Spleen (tissue), 7 donors: ENCODE measurements around the gene CDC42BPA.

Experiments
- POLR2A ChIP-seq, 3 donors: fragments of 450-650 bp; IDR thresholded peaks; one replicate each; pipeline ENCODE4 v1.5.1; 2017; ENCODE audit warnings: antibody characterized with exemption in 3 of 3, mild to moderate bottlenecking in 1 of 3
- TF ChIP-seq, protein P1 (sequence below), 11 experiments: fragments of 200-600 bp in 7 of 11; fragments of 450-650 bp in 4 of 11; sonication (generic) in 4 of 11; IDR thresholded peaks in 8 of 11; conservative IDR thresholded peaks in 3 of 11; 1 replicate in 7 of 11; 2 replicates in 4 of 11; pipeline versions ENCODE4 v1.4.0 to v1.8.0; 2016 to 2021; ENCODE audit warnings: antibody characterized with exemption in 11 of 11, inconsistent platforms in 4 of 11, mild to moderate bottlenecking in 1 of 11
- donor health status: DM: no; HTN: no; CAD: no; lungs with moderate emphysema.
- donor health status: DM: no; HTN: no; CAD: no.
- donor health status: DM: no; HTN: no; CAD: no.

DNA sequence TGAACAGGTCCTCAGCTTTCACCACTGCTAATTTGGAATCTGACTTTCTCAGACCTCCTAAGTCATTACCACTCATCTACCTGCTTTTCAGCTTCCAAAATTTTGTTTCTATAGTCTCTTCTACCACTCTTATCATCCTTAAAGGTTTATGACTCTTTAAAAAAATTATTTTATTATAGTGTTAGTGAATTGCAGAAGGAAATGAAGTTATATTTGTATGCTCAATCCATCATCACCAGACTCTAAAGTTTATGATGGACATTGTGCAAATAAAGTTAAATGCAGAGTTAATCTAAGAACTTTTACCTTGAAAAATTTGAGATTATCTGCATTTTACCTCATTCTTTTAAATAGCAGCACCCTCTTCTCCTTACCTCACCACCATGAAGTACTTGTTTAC is 14.6 kb downstream of the CDC42BPA start:
- TF ChIP-seq, protein P1, sequence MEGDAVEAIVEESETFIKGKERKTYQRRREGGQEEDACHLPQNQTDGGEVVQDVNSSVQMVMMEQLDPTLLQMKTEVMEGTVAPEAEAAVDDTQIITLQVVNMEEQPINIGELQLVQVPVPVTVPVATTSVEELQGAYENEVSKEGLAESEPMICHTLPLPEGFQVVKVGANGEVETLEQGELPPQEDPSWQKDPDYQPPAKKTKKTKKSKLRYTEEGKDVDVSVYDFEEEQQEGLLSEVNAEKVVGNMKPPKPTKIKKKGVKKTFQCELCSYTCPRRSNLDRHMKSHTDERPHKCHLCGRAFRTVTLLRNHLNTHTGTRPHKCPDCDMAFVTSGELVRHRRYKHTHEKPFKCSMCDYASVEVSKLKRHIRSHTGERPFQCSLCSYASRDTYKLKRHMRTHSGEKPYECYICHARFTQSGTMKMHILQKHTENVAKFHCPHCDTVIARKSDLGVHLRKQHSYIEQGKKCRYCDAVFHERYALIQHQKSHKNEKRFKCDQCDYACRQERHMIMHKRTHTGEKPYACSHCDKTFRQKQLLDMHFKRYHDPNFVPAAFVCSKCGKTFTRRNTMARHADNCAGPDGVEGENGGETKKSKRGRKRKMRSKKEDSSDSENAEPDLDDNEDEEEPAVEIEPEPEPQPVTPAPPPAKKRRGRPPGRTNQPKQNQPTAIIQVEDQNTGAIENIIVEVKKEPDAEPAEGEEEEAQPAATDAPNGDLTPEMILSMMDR (IDR thresholded peaks at IDR 0.05 in 8 of 11, conservative IDR thresholded peaks at IDR 0.05 in 3 of 11) = no peak
- no peak for TF ChIP-seq POLR2A (IDR thresholded peaks at IDR 0.05)
